B cell (primary cell): ENCODE measurements around the gene TAPBP.
A peak's percentile ranks its signal among the peaks of the same experiment; 100 is the strongest.

Experiments used
- EZH2 ChIP-seq: IDR thresholded peaks from 2 replicates; pipeline ENCODE4 v1.6.1; 2012; ENCODE audit warnings: borderline replicate concordance, low read depth, mild to moderate bottlenecking, moderate library complexity, low read length; ENCODE audit not compliant: insufficient read depth, poor library complexity, severe bottlenecking
- TF ChIP-seq, protein P1 (sequence below): fragments of 200-600 bp; IDR thresholded peaks from one replicate; pipeline ENCODE4 v1.8.0; 2022; ENCODE audit warnings: antibody characterized with exemption, mild to moderate bottlenecking

DNA sequence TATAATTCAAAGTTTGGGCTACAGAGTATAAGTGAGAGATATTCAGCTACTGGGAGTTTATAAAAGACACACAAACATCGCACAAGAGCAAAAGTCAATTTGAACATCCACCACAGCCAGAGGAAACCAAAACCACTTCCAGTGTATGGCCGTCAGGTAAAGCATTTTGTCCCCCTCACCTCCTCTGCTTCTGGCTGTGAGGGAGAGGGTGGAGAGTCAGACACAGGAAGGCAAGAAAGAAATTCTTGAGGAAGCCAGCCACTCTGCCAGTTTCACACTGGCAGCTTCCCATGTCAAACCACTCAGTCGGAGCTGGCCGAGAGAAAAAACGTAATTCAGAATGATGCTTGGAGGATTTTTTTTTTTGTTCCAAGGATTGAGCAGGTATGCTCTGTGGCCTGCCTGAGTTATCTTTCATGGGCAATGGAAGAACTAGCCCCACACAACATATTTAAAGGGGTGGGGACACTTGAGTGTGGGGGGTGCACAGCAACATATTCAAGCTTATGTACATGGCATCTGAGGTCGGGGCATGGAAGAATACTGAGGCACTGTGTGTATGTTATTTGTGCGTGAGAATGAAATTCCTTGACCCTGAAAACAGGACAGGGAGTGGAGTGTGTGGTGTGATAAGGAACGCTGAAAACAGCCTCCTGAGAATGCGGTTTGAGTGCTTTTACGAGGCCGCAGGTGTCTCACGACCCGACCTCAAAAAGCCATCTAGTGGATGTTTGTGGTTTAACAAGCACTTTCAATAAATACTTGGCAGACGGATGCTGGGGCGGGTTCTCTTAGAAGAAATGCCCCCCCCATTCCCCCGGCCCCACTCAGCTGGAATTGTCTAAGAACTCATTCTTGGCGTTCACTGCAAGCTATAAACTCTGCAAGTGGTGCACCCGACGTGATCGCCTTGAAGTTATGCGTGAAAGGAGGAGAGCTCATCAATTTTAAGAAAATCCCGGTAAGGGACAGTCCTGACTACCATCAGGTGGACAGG lies 31.1 kb upstream of the TAPBP start:
- TF ChIP-seq, protein P1, sequence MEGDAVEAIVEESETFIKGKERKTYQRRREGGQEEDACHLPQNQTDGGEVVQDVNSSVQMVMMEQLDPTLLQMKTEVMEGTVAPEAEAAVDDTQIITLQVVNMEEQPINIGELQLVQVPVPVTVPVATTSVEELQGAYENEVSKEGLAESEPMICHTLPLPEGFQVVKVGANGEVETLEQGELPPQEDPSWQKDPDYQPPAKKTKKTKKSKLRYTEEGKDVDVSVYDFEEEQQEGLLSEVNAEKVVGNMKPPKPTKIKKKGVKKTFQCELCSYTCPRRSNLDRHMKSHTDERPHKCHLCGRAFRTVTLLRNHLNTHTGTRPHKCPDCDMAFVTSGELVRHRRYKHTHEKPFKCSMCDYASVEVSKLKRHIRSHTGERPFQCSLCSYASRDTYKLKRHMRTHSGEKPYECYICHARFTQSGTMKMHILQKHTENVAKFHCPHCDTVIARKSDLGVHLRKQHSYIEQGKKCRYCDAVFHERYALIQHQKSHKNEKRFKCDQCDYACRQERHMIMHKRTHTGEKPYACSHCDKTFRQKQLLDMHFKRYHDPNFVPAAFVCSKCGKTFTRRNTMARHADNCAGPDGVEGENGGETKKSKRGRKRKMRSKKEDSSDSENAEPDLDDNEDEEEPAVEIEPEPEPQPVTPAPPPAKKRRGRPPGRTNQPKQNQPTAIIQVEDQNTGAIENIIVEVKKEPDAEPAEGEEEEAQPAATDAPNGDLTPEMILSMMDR = peak; percentile 79
- no peak for TF ChIP-seq EZH2
